ENCODE results near the gene CENPS. TPM values are rescaled to one million over a fixed set of nuclear protein-coding genes. Genes with fewer than 3 reads are reported as not detected.

Gene CENPS
- total RNA-seq, 1 experiment from 2014 or later = 17.8 TPM

DNA sequence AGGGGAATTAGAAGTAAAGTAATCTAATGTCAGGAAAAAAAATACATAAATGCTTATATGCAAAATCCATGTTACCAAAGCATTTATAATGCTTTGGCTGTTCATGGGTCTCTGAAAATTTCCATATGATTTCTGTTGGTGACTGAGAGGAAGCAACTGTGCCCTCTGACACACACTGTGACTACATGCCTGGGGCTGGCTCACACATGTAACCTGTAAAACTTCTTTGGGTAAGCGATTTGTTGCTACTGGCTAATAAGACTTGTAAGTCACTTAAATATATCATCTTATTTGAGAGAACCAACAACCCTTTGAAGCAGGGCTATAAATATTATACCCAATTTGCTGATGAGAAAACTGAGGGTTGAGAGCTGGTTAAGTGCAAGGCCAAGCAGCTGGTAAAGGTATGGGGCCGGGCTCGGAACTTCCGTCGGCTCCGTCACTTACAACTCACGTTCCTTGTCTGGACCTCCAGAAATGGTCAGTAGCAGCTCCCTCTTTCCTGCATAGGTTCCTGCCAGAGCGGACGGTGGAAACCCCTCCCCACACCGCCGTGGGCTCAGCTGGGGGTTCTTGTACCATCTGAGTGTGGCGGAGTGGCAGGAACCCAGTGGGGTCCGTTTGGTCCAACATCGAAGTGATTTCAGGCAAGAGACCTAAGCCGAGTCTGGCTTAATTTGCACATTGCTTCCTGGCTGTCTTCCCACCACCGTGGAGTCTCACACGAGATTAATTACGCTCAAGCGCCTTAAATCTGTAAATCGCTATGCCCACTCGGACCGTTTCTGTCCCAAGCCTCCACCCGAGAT lies 41.4 kb downstream of the CENPS start:
- Histone ChIP-seq H3K4me2 (ENCODE audit: insufficient read depth, insufficient read length, low read length) (peak overlapping the region; percentile 63), H4K91ac (ENCODE audit: insufficient read length, low read depth, low read length) (no peak overlapping the region), H2BK5ac (ENCODE audit: insufficient read length, low read length) (no peak overlapping the region), H2AFZ (ENCODE audit: low read length) (no peak overlapping the region), H3K4ac (ENCODE audit: low read depth, low read length) (no peak overlapping the region), H3K27me3 (ENCODE audit: insufficient read depth, low read length) (no peaks in the 10 kb centered on the region), H3K23me2 (ENCODE audit: insufficient read length, low read depth, low read length, poor library complexity, severe bottlenecking) (peaks cover 6% of the 10 kb centered on the region), H3K14ac (ENCODE audit: insufficient read depth, low read length) (peak overlapping the region; percentile 23; the same call in 1 of the 2 replicates), H2BK20ac (ENCODE audit: low read depth, low read length, poor library complexity, severe bottlenecking) (no peak overlapping the region), H3K9me3 (ENCODE audit: control insufficient read depth, low read depth, low read length) (no peaks in the 10 kb centered on the region), H3K79me2 (ENCODE audit: insufficient read depth, low read length) (peaks cover 3% of the 10 kb centered on the region; the same call in 1 of the 2 replicates), H3K4me1 (ENCODE audit: insufficient read depth, low read length) (peaks cover 2% of the 10 kb centered on the region; the same call in 1 of the 2 replicates), H3K56ac (ENCODE audit: insufficient read length, low read depth, low read length) (no peak overlapping the region), H4K20me1 (ENCODE audit: control insufficient read depth, insufficient read depth, insufficient read length) (no peaks in the 10 kb centered on the region), H4K8ac (replicated peaks; ENCODE audit: insufficient read length, low read depth, low read length) (no peak overlapping the region), H2BK12ac (ENCODE audit: insufficient read length, low read depth, low read length) (no peak overlapping the region), H3K18ac (ENCODE audit: insufficient read length, low read depth, low read length) (peak overlapping the region; percentile 0), H3T11ph (ENCODE audit: low read length) (no peak overlapping the region), H2BK15ac (ENCODE audit: low read depth, low read length) (no peak overlapping the region), H2BK120ac (ENCODE audit: low read depth, low read length, poor library complexity, severe bottlenecking) (no peak overlapping the region), H3K27ac (ENCODE audit: insufficient read length, low read depth, low read length) (no peak overlapping the region), H4K5ac (ENCODE audit: insufficient read length, low read depth, low read length) (no peak overlapping the region), H3K79me1 (ENCODE audit: insufficient read depth, low read depth, low read length, poor library complexity, severe bottlenecking) (no peaks in the 10 kb centered on the region), H3K23ac (ENCODE audit: insufficient read length, low read depth, low read length) (no peak overlapping the region), H2AK5ac (ENCODE audit: insufficient read length, low read length) (no peak overlapping the region), H3K9ac (ENCODE audit: extremely low read depth, insufficient read length, low read length) (peak overlapping the region; percentile 57)
- TF ChIP-seq, protein P1, sequence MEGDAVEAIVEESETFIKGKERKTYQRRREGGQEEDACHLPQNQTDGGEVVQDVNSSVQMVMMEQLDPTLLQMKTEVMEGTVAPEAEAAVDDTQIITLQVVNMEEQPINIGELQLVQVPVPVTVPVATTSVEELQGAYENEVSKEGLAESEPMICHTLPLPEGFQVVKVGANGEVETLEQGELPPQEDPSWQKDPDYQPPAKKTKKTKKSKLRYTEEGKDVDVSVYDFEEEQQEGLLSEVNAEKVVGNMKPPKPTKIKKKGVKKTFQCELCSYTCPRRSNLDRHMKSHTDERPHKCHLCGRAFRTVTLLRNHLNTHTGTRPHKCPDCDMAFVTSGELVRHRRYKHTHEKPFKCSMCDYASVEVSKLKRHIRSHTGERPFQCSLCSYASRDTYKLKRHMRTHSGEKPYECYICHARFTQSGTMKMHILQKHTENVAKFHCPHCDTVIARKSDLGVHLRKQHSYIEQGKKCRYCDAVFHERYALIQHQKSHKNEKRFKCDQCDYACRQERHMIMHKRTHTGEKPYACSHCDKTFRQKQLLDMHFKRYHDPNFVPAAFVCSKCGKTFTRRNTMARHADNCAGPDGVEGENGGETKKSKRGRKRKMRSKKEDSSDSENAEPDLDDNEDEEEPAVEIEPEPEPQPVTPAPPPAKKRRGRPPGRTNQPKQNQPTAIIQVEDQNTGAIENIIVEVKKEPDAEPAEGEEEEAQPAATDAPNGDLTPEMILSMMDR (conservative IDR thresholded peaks at IDR 0.05) = no peak
- no peaks in the 10 kb centered on the region for H3K27me3 Mint-ChIP-seq (ENCODE audit: low read depth)
- H3K27ac Mint-ChIP-seq = peak overlapping the region; percentile 79 to 99 (median 96)
- peaks cover 26 to 41% (median 38%) of the 10 kb centered on the region in 3 experiments for H3K36me3 Mint-ChIP-seq (ENCODE audit: insufficient read depth in 1 of 3, low read depth in 3 of 3)
- H3K4me3 Mint-ChIP-seq = peak overlapping the region; percentile 96 to 99
- no peak for DNase-seq
- peaks cover 22 to 24% of the 10 kb centered on the region in 2 experiments for H3K4me1 Mint-ChIP-seq
- WGBS (ENCODE audit: extremely low coverage, insufficient read length, low lambda C conversion rate) = no CpG with 5 or more reads among the region's 23 CpGs
- no peaks in the 10 kb centered on the region for H3K9me3 Mint-ChIP-seq
